H1 (cell line): Measurements from ENCODE around the gene HSPA1L. TPM values are rescaled to one million over a fixed set of nuclear protein-coding genes. Genes with fewer than 3 reads are reported as not detected.

Experiments
- CTCF ChIA-PET: fragments of 300-600 bp; sonication (Branson Sonifier 250); formaldehyde crosslinking; loops from one replicate; lab custom pipeline; 2021; ENCODE audit not compliant: partially characterized antibody; lab: Charles Lee
- POLR2A ChIA-PET: fragments of 300-600 bp; sonication (Branson Sonifier 250); formaldehyde crosslinking; loops from one replicate; lab custom pipeline; 2021; ENCODE audit warnings: inconsistent platforms; ENCODE audit not compliant: partially characterized antibody; lab: Charles Lee
- DNase-seq, 2 experiments: peaks; one replicate each; pipeline versions ENCODE4 v3.0.0 to v3.0.0-alpha.2; 2010 to 2022; ENCODE audit warnings: low spot score in 2 of 2, low read depth in 1 of 2, mixed read lengths in 1 of 2
- FAIRE-seq: peaks from 2 replicates; lab custom pipeline; 2011; peaks lifted over from hg19 to GRCh38; lab: Jason Lieb, UNC
- H2AFZ ChIP-seq: 2 replicates; pipeline ENCODE4 v1.8.1; 2012; ENCODE audit warnings: low read length, inconsistent platforms
- H2AK5ac ChIP-seq: 2 replicates; pipeline ENCODE4 v1.6.1; 2013; ENCODE audit warnings: low read depth, low read length
- H2BK120ac ChIP-seq: replicated peaks from 2 replicates; pipeline ENCODE3; 2013; ENCODE audit warnings: low read depth, low read length, inconsistent platforms
- H2BK12ac ChIP-seq: 2 replicates; pipeline ENCODE4 v1.6.1; 2013; ENCODE audit warnings: low read depth, low read length
- H2BK15ac ChIP-seq: 2 replicates; pipeline ENCODE4 v1.6.1; 2013; ENCODE audit warnings: low read length
- H2BK20ac ChIP-seq: 2 replicates; pipeline ENCODE4 v1.6.1; 2013; ENCODE audit warnings: low read length
- H2BK5ac ChIP-seq: 2 replicates; pipeline ENCODE4 v1.6.1; 2013; ENCODE audit warnings: low read depth, low read length
- H3K14ac ChIP-seq: 2 replicates; pipeline ENCODE4 v1.6.1; 2013; ENCODE audit warnings: inconsistent platforms; ENCODE audit not compliant: insufficient read length
- H3K18ac ChIP-seq: 2 replicates; pipeline ENCODE4 v1.6.1; 2013; ENCODE audit warnings: low read length; ENCODE audit errors: extremely low read depth
- H3K23ac ChIP-seq: 2 replicates; pipeline ENCODE4 v1.6.1; 2013; ENCODE audit warnings: inconsistent platforms; ENCODE audit not compliant: insufficient read length
- H3K23me2 ChIP-seq: 2 replicates; pipeline ENCODE4 v1.6.1; 2013; ENCODE audit warnings: low read depth, low read length
- H3K27ac ChIP-seq: 2 replicates; pipeline ENCODE4 v1.6.1; 2011; ENCODE audit warnings: low read depth, low read length, inconsistent platforms
- H3K27me3 ChIP-seq, 4 experiments: replicated peaks in 1 of 4; 1 replicate in 1 of 4; 2 replicates in 3 of 4; pipeline versions ENCODE4 v1.6.1 to v1.8.1; 2011 to 2013; ENCODE audit warnings: low read length in 3 of 4, mild to moderate bottlenecking in 3 of 4, inconsistent platforms in 2 of 4, mixed read lengths in 2 of 4, moderate library complexity in 1 of 4; ENCODE audit not compliant: control insufficient read depth in 3 of 4, insufficient read depth in 3 of 4; ENCODE audit errors: extremely low read depth in 1 of 4
- H3K36me3 ChIP-seq, 4 experiments: 2 replicates each; pipeline versions ENCODE4 v1.6.1 to v1.8.1; 2011 to 2013; ENCODE audit warnings: mild to moderate bottlenecking in 4 of 4, low read length in 3 of 4, moderate library complexity in 2 of 4, control low read depth in 1 of 4, inconsistent platforms in 1 of 4; ENCODE audit not compliant: insufficient read depth in 4 of 4, control insufficient read depth in 2 of 4
- H3K4ac ChIP-seq: replicated peaks from 2 replicates; pipeline ENCODE3; 2013; ENCODE audit warnings: low read length, low read depth, mixed read lengths, inconsistent platforms; ENCODE audit not compliant: insufficient read length
- H3K4me1 ChIP-seq, 4 experiments: replicated peaks in 1 of 4; 1 replicate in 1 of 4; 2 replicates in 3 of 4; pipeline versions ENCODE4 v1.6.1 to v1.8.1; 2011 to 2013; ENCODE audit warnings: low read length in 3 of 4, inconsistent platforms in 2 of 4, mixed read lengths in 1 of 4; ENCODE audit not compliant: insufficient read depth in 4 of 4, control insufficient read depth in 3 of 4
- H3K4me2 ChIP-seq, 2 experiments: 2 replicates each; pipeline versions ENCODE4 v1.6.1 to v1.8.1; 2011 to 2013; ENCODE audit warnings: low read depth in 2 of 2, low read length in 2 of 2, control low read depth in 1 of 2, inconsistent platforms in 1 of 2, mild to moderate bottlenecking in 1 of 2; ENCODE audit not compliant: insufficient read depth in 1 of 2
- H3K4me3 ChIP-seq, 4 experiments: fragments of 200-600, 300-600 bp in 1 of 4; sonication (generic), shearing (Covaris generic), sonication (Bioruptor Twin) in 1 of 4; 2 replicates each; pipeline versions ENCODE4 v1.5.1 to v1.8.1; 2011 to 2016; ENCODE audit warnings: low read length in 4 of 4, low read depth in 3 of 4, control low read depth in 2 of 4, inconsistent platforms in 2 of 4, mild to moderate bottlenecking in 2 of 4, mixed read lengths in 1 of 4, moderate library complexity in 1 of 4; ENCODE audit not compliant: insufficient read depth in 2 of 4; ENCODE audit errors: extremely low read depth in 1 of 4
- H3K56ac ChIP-seq: replicated peaks from 2 replicates; pipeline ENCODE3; 2013; ENCODE audit warnings: low read depth, mild to moderate bottlenecking, mixed read lengths, low read length, inconsistent platforms; ENCODE audit not compliant: insufficient read length
- H3K79me1 ChIP-seq: 2 replicates; pipeline ENCODE4 v1.6.1; 2013; ENCODE audit warnings: low read depth, low read length, control low read depth
- H3K79me2 ChIP-seq, 2 experiments: 2 replicates each; pipeline versions ENCODE4 v1.6.1 to v1.8.1; 2012 to 2013; ENCODE audit warnings: low read length in 2 of 2, mild to moderate bottlenecking in 2 of 2, inconsistent platforms in 1 of 2; ENCODE audit not compliant: insufficient read depth in 2 of 2, control insufficient read depth in 1 of 2
- H3K9ac ChIP-seq, 4 experiments: replicated peaks in 1 of 4; 1 replicate in 1 of 4; 2 replicates in 3 of 4; pipeline versions ENCODE4 v1.6.1 to v1.8.1; 2011 to 2013; ENCODE audit warnings: low read depth in 3 of 4, low read length in 3 of 4, control low read depth in 2 of 4, mild to moderate bottlenecking in 2 of 4, moderate library complexity in 2 of 4, inconsistent platforms in 1 of 4; ENCODE audit errors: extremely low read depth in 1 of 4
- H3K9me3 ChIP-seq, 2 experiments: 2 replicates each; pipeline versions ENCODE4 v1.6.1 to v1.8.1; 2012 to 2013; ENCODE audit warnings: mild to moderate bottlenecking in 2 of 2, moderate library complexity in 2 of 2, control low read depth in 1 of 2, inconsistent platforms in 1 of 2, low read depth in 1 of 2, low read length in 1 of 2, mixed read lengths in 1 of 2; ENCODE audit not compliant: insufficient read depth in 2 of 2
- H4K20me1 ChIP-seq, 2 experiments: replicated peaks in 1 of 2; 2 replicates each; pipeline versions ENCODE3 to v1.8.1; 2011 to 2013; ENCODE audit warnings: inconsistent platforms in 2 of 2, low read length in 2 of 2, mild to moderate bottlenecking in 1 of 2; ENCODE audit not compliant: insufficient read depth in 2 of 2, control insufficient read depth in 1 of 2
- H4K5ac ChIP-seq: 2 replicates; pipeline ENCODE4 v1.6.1; 2013; ENCODE audit warnings: low read length, low read depth, mixed read lengths, inconsistent platforms; ENCODE audit not compliant: insufficient read length
- H4K8ac ChIP-seq: 2 replicates; pipeline ENCODE4 v1.8.0; 2013; ENCODE audit warnings: mild to moderate bottlenecking, moderate library complexity, low read length, inconsistent platforms; ENCODE audit not compliant: insufficient read depth; ENCODE audit errors: extremely low read depth
- H4K91ac ChIP-seq: replicated peaks from 2 replicates; pipeline ENCODE3; 2013; ENCODE audit warnings: low read length, mixed read lengths, inconsistent platforms; ENCODE audit not compliant: insufficient read length
- whole genome bisulfite sequencing, 2 experiments: shearing (Covaris generic) in 1 of 2; methylation state at CpG; one replicate each; pipeline versions ENCODE4 v1.1.6 to v1.1.7; 2013 to 2015; ENCODE audit warnings: low lambda C conversion rate in 2 of 2, mixed read lengths in 2 of 2, inconsistent platforms in 1 of 2, low coverage in 1 of 2, missing lambda C conversion rate in 1 of 2; ENCODE audit not compliant: insufficient replicate concordance in 2 of 2, insufficient coverage in 1 of 2, insufficient read length in 1 of 2; ENCODE audit errors: extremely low coverage in 1 of 2, missing lambda C conversion rate in 1 of 2; 5-methylcytosine and 5-hydroxymethylcytosine counted together
- polyA plus RNA-seq, 7 experiments: library from polyadenylated mRNA; depleted of rRNA in 3 of 7; stranded (reverse) in 5 of 7; unstranded in 2 of 7; fragments of >200 nt in 5 of 7; fragments of 200-250 nt in 2 of 7; gene quantifications; 1 replicate in 5 of 7; 2 replicates in 1 of 7; 4 replicates in 1 of 7; pipeline versions ENCODE4 v1.2.1 to v1.2.3, GENCODE V29; 2011 to 2013; ENCODE audit warnings: missing spikeins in 2 of 7, mixed read lengths in 2 of 7
- total RNA-seq: library from RNA; stranded (reverse); fragmentation: NEBNext Ultra II Directional; extraction: Animal tissue kit (Norgen Biotek cat#: 25700); gene quantifications from 2 replicates; pipeline ENCODE4 v1.2.1, GENCODE V29; 2021

HSPA1L gene
- total and polyA plus RNA-seq, 2 of the 8 experiments (the other 6 are each of a cell fraction or from before 2014, with no cell fraction given) = 1.00 to 1.9 TPM

GRCh38 chr6:31829633-31830283 lies 14.7 kb upstream of the HSPA1L start:
- peaks cover 2% of the 10 kb centered on the region; the same call in 1 of the 2 replicates for H3K79me1 ChIP-seq
- H2AK5ac ChIP-seq = no peak overlapping the region
- no peak overlapping the region for H2BK20ac ChIP-seq
- H2BK5ac ChIP-seq = no peak overlapping the region
- no peak for DNase-seq
- peaks cover 4 to 12% (median 9%) of the 10 kb centered on the region in 4 experiments; a peak in 6 of 7 replicates for H3K4me1 ChIP-seq
- no peak overlapping the region for H3K56ac ChIP-seq
- POLR2A ChIA-PET = interaction anchor here (0.8 to 11.4 kb wide), 16 partner anchors 8 to 208 kb away, joined by 3 to 189 read pairs (median 4); partner anchors contain the start of genes BAG6, LY6G5C, LY6G6C and MPIG6B
- no peak overlapping the region for H2BK12ac ChIP-seq
- no peak overlapping the region for H3K23ac ChIP-seq
- no peak overlapping the region for H2BK15ac ChIP-seq
- 20% methylated on average over 12 of the region's 15 CpGs; no CpG with 5 or more reads in 1 of the 2 experiments for WGBS, 2 experiments
- no peak overlapping the region for H3K14ac ChIP-seq
- peaks cover 0 to 23% of the 10 kb centered on the region in 2 experiments; a peak in 2 of 4 replicates for H3K79me2 ChIP-seq
- no peaks in the 10 kb centered on the region for H3K9me3 ChIP-seq
- H3K4me2 ChIP-seq = peak overlapping the region; percentile 81 to 89
- no peaks in the 10 kb centered on the region for H3K27me3 ChIP-seq
- H3K4me3 ChIP-seq = peak overlapping the region; percentile 60 to 91 (median 80)
- H2AFZ ChIP-seq = no peak overlapping the region
- CTCF ChIA-PET = interaction anchor here (1.0 to 3.5 kb wide), 37 partner anchors 8 to 178 kb away, joined by 3 to 27 read pairs (median 5); partner anchors contain the start of genes BAG6, CLIC1, LSM2 and LY6G5C
- H3K18ac ChIP-seq = no peak overlapping the region
- H3K36me3 ChIP-seq = no peaks in the 10 kb centered on the region
- no peak overlapping the region for H3K4ac ChIP-seq
- peaks cover 13% of the 10 kb centered on the region for H3K23me2 ChIP-seq
- no peak overlapping the region for H4K8ac ChIP-seq
- no peak overlapping the region for H4K91ac ChIP-seq
- H2BK120ac ChIP-seq = no peak overlapping the region
- no peak for FAIRE-seq
- H3K27ac ChIP-seq = no peak overlapping the region
- H4K5ac ChIP-seq = no peak overlapping the region
- peaks cover 0 to 3% of the 10 kb centered on the region in 2 experiments for H4K20me1 ChIP-seq
- peak overlapping the region in 1 of 4 experiments; percentile 70; a peak in 1 of 7 replicates for H3K9ac ChIP-seq
